ENCODE data around the gene GUCA1A. TPM values are rescaled to one million over a fixed set of nuclear protein-coding genes. Genes with fewer than 3 reads are reported as not detected.

GUCA1A gene
- total RNA-seq, 1 donor from 2014 or later = 2.2 TPM

DNA sequence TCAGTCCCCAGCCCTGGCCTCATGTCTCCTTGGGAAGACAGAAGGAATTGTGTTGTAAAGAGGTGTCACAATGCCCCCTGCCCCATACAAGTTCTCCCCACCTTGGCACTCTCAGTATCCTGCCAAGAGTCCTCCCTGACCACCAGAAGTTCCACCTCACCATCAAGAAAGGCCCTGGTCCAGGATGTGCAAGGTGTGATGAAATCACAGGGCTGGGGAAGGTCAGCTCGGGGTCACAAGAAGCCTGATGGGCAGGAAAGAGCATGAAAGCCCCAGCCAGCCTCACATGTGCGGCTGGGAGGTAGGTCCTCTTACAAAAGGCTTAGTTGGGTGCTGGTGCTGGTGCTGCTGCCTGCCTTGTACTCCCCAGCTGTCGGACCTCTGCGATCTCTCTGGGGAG, 17.9 kb upstream of the GUCA1A start:
- H3K4me3 ChIP-seq (ENCODE audit: low read depth, low read length) = no peak overlapping the region
- DNase-seq (ENCODE audit: low read depth) = no peak
- TF ChIP-seq, protein P1, sequence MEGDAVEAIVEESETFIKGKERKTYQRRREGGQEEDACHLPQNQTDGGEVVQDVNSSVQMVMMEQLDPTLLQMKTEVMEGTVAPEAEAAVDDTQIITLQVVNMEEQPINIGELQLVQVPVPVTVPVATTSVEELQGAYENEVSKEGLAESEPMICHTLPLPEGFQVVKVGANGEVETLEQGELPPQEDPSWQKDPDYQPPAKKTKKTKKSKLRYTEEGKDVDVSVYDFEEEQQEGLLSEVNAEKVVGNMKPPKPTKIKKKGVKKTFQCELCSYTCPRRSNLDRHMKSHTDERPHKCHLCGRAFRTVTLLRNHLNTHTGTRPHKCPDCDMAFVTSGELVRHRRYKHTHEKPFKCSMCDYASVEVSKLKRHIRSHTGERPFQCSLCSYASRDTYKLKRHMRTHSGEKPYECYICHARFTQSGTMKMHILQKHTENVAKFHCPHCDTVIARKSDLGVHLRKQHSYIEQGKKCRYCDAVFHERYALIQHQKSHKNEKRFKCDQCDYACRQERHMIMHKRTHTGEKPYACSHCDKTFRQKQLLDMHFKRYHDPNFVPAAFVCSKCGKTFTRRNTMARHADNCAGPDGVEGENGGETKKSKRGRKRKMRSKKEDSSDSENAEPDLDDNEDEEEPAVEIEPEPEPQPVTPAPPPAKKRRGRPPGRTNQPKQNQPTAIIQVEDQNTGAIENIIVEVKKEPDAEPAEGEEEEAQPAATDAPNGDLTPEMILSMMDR (conservative IDR thresholded peaks at IDR 0.05; ENCODE audit: low read depth, low read length) = no peak

DNA sequence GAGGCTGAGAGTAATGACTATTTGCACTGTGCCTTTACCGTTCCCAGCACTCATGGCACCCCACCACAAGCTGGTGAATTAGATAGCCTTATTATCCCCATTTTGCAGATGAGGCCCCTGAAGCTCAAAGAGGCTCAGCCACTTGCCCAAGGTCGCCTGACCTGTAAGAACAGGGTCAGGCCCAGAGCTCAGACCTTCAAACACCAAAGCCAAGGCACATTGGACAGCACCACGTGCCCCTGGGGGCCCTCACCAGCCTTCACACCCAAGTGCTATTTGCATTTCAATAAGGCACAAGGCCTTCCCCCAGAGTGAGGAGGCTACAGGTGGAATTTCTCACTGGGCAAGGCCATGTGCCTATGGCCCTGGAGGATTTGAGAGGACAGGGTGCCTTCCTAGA, 16.5 kb upstream of the GUCA1A start:
- no peak overlapping the region for H3K4me3 ChIP-seq (ENCODE audit: low read depth, low read length)
- TF ChIP-seq, protein P1 (conservative IDR thresholded peaks at IDR 0.05; ENCODE audit: low read depth, low read length) = no peak
- no peak for DNase-seq (ENCODE audit: low read depth)

DNA sequence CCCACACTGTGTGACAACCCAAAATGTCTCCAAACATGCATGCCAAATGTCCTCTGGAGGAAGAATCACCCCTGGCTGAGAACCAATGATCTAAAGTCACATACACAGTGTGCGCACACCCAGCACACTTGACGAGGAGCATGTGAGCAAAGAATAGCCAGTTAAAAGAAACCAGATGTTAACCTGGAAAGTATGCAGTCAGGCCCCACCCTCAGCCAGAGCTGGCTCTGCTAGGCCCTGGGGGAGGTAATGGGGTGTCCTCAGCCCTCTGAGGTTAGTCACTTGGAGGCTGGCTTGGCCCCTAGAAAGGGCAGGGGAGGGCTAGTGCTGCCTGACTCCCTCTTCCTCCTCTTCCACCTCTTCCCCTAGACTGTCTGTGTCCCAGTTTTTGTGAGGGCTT, 15.2 kb upstream of the GUCA1A start:
- TF ChIP-seq, protein P1 (conservative IDR thresholded peaks at IDR 0.05; ENCODE audit: low read depth, low read length) = no peak
- no peak for DNase-seq (ENCODE audit: low read depth)
- H3K4me3 ChIP-seq (ENCODE audit: low read depth, low read length) = no peak overlapping the region

- TF ChIP-seq, protein P1 (conservative IDR thresholded peaks at IDR 0.05; ENCODE audit: low read depth, low read length) = no peak
- no peak for DNase-seq (ENCODE audit: low read depth)
- no peak overlapping the region for H3K4me3 ChIP-seq (ENCODE audit: low read depth, low read length)
Measured at GRCh38 chr6:42158631-42159030, 14.5 kb upstream of the GUCA1A start.

DNA sequence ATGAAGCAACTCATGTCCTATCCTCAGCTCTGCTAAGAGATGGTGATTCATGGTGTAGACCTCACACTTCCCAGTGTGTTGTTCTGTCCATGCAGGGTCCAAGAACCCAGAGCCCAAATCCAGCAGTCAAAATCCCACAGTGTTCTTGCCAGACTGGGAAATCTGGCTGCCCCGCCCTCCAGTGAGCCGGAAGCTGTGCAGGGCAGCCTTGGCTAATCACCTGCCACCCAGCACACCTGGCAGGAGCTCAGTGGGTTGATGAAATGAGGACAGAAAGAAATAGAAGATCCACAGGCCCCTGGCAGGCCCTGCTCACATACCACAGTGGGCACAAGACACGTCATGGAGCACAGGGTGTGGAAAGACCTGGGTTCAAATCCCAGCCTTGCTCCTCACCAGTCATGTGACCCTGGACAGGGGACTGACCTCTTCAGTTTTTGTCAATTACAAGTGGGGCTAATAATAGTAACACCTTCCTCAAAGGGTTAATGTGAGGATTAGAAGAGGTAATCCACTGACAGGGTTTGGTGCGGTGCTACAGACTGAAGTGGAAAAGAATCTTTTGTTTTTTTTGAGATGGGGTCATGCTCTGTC, 13.6 kb upstream of the GUCA1A start:
- TF ChIP-seq, protein P1 (conservative IDR thresholded peaks at IDR 0.05; ENCODE audit: low read depth, low read length) = no peak
- H3K4me3 ChIP-seq (ENCODE audit: low read depth, low read length) = no peak overlapping the region
- DNase-seq (ENCODE audit: low read depth) = no peak

DNA sequence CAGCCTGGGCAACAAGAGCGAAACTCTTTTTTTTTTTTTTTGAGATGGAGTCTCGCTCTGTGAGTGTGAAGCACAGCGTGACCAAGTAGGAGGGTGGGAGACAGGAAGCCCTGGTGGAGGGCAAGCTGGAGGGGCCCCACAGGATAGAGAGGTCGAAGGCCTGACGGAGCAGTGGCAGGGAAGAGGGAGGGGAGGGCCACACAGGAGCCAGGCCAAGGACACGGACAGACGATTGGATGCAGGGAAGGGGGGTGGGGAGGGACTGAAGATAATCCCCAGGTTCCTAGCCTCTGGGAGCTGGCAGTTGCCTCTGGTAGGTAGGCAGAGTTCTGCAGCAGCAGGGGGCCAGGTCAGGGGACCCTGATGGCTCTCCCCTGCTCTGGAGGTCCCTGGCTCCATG, 10.8 kb upstream of the GUCA1A start:
- no peak for DNase-seq (ENCODE audit: low read depth)
- TF ChIP-seq, protein P1 (conservative IDR thresholded peaks at IDR 0.05; ENCODE audit: low read depth, low read length) = no peak
- no peak overlapping the region for H3K4me3 ChIP-seq (ENCODE audit: low read depth, low read length)

DNA sequence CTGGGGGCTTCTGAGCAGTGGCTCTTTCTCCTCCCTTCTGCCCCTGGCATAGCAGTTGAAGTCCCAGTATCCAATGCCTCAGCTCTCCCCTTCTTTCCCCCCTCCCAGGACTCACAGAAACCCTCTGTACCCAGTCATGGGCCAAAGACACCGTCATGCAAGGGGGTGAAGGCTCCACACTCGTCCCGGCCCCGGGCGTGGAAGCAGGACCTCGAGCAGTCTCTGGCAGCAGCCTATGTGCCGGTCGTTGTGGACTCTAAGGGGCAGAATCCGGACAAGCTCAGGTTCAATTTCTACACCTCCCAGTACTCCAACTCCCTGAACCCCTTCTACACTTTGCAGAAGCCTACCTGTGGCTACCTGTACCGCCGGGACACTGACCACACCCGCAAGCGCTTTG, 10.4 kb upstream of the GUCA1A start:
- no peak for DNase-seq (ENCODE audit: low read depth)
- no peak overlapping the region for H3K4me3 ChIP-seq (ENCODE audit: low read depth, low read length)
- TF ChIP-seq, protein P1 (conservative IDR thresholded peaks at IDR 0.05; ENCODE audit: low read depth, low read length) = no peak
